KG1 (cell line): ENCODE measurements around the gene ASAP2.
"Not testable (repeated sequence)": the region's sequence is repeated elsewhere in the genome, so short reads cannot be mapped to it uniquely, and the experiment has no call there.

Experiments used
- DNase-seq: peaks from one replicate; lab custom pipeline; 2025; lab: John Stamatoyannopoulos, UW

The ASAP2 gene

GRCh38 chr2:9380702-9381628 lies 174.4 kb downstream of the ASAP2 start:
- DNase-seq: no peak

DNA sequence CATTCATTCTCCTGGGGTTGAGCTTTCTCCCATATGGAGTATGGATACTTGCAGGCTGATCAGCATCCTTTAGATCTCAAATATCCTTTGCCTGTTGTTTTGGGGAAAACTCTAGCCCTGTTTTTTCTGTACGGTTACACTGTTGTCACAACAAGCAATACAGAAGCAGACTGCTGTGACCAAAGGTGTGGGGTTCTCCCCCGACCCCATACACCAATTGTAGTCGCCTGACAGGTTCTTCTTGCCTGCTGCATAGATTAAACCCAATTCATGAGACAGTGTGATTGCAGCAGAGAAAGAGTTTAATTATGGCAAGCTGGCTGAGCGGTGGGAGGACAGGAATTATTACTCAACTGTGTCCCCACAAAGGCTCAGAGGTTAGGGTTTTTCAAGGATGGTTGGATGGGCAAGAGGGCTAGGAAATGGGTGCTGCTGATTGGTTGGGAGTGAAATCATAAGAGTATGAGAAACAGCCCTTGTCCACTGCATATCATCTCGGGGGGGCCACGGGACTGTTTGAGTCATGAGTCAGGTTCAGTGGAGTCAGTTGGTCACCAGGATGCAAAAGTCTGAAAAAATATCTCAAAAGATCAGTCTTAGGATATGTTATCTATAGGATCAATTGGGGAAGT lies 176.1 kb downstream of the ASAP2 start:
- no peak for DNase-seq

DNA sequence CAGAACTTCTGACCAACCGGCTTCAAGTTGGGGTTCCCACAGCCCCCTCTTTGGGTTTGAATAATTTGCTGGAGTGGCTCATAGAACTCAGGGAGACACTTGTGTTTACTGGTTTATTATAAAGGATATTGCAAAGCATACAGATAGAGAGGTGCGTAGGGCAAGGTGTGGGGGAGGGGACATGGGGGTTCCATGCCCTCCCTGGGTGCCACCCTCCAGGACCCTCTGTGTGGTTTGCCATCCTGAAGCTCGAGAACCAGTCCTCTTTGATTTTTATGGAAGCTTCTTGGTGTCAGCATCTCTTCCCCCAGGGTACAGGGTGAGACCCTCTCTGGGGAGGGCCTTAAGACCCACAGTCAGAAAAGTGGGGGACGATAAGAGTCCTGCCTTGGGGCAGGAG lies 177.9 kb downstream of the ASAP2 start:
- no peak for DNase-seq

DNA sequence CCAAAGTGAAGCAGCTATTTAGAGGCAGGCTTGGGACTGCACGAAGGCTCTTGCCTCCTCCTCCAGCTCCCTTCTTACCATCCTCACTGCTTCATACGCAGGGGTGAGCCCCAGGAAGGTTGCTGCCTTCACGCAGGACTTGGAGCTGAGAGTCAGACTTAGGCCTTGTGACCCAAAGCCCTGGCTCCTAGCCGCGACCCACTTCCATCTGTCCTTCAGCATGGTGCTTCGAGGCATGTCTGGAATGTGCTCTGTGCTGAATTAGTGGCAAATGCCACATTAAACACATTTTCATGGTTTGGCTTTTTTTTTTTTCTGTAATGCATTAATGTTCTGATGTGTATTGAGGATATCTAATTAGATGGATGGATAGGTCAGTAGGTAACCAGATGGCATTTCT lies 179.2 kb downstream of the ASAP2 start:
- no peak for DNase-seq

GRCh38 chr2:9388199-9388681 lies 181.6 kb downstream of the ASAP2 start:
- DNase-seq: no peak

- DNase-seq: no peak
These were observed 182.6 kb downstream of the ASAP2 start for GRCh38 chr2:9388950-9389911.

DNA sequence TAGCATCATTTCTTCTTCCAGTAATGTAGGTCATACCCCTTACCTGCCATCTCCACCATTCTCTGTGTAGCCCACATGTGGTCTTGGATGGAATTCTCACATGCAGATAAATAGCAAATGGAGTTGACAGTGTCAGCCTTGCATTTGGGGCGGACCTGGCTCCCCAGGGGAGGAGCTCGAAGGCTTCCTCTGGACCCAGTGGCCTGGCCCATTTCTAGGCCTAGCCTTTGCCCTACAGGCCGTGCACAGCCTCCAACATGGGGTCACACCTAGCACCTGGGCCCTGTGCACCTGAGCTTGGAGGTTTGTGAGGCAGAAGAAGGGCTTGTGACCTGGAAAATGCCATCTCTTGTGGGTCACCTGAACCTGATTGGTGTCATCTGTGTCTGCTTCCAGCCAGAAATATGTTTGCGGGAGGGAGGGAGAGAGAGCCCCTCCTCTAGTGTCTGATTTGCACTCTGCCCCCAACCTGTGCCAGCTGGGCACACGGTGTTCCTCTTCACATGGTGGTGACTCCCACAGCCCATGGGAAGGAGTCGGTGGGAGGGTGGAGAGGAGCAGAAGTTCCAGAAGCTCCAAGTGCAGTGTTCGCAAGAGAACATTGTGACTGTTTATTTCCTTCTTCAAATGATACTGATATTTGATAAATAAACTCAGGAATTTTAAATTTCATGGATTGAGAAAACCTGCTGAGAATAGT lies 183.7 kb downstream of the ASAP2 start:
- no peak for DNase-seq

DNA sequence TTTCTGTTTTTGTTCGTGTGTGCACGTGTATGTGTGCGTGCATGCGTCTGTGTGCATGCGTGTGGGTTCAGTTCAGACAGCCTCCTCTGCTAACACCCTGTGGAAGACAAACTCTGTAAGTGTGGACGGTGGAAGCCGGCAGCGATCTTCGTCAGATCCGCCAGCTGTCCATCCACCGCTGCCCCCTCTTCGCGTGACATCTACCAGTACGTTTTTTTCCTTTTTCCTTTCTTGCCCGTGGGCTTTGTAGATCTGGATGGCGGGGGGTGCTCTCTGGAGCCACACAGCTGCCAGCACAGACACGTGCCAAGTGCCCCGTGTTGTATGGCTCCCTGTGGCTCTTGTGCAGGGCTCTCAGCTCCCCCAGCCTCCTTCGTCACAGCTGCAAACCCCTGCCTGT lies 184.4 kb downstream of the ASAP2 start:
- DNase-seq: no peak

DNA sequence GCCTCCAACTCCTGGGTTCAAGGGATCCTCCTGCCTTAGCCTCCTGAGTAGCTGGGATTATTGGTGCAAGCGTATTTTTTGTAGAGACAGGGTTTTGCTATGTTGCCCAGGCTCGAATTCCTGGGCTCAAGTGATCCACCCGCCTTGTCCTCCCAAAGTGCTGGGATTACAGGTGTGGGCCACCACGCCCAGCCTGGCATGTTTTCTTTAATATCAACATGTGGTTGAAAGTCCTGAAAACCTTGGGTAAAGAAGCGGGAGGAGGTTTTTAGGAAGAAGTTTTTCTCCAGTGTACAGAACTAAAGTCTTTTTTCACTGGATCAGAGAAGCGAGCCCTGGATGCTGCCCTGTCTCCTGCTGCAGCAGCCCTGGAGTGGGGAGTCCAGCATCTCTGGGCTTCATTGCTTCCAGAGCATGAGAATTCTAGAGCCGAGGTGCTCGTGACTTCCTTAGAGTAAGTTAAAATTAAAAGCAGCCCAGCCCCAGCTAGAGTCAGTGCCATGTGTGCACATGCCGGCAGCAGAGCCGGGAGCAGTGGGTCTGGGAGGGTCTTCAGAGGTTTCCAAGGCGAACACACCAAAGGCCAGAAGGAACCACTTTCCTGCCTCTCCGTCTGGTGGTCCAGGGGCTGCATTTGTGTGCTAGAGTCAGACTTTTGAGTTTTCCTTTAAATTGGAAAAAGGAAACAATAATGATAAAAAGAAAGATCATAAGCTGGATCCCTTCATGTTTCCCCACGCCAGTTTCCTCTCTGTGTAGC lies 185.5 kb downstream of the ASAP2 start:
- DNase-seq: no peak

DNA sequence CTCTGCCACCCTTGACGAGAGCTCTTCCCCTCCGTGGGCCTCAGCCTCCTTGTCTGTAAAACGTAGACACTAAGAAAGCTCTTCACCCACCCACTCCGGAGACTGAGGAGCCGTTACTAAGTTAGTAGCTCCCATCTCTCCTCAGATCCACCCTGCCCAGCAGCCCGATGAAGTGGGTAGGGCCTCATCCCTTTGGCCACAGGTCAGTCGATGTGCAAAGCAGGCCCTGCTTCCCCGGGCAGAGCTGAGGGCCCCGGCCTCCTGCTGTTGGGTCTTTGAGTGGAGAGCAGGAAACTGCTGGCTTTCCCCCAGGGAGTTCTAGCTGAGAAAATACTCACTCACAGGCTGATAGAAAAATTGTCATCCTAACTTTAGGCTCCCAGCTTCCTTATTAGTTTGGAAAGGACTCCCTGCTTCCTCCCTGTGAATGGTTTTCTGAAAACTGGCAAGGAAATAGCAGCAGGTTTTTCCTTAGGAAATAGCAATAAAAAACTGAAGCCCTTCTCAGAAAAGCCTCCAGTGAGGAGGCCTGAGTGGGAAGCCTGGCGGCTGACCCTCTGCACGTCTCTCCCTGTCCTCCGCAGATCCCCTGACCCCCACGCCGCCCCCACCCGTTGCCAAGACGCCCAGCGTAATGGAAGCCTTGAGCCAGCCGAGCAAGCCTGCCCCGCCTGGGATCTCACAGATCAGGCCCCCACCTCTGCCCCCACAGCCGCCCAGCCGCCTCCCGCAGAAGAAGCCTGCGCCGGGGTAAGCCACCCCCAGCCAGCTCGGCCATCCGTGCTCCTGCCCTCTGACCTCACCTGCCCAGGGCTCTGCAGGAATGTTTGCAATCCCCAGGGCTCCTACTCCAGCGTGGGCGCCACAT lies 186.5 kb downstream of the ASAP2 start:
- no peak for DNase-seq

DNA sequence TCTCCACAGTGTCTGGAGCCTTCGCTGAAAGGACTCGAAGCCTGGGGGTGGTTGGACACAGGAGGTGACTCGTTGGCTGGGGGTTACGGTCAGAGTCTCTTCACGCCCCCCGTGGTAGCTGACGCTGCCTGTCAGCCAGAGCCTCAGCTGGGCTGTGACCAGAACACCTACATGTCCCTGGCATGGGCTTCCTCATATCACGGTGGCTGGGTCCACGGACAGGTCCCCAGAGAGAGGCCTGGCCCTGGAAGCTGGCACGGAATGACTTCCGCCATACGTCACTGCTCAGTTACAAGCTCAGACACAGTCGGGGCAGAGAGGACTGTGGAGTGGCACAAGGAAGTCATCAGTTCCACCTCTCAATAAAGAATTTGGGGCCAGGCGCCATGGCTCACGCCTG lies 188.2 kb downstream of the ASAP2 start:
- DNase-seq: no peak

- DNase-seq: no peak
These were observed 190.6 kb downstream of the ASAP2 start for GRCh38 chr2:9397201-9397600.

GRCh38 chr2:9398251-9398650 lies 191.6 kb downstream of the ASAP2 start:
- not testable (repeated sequence) for DNase-seq

DNA sequence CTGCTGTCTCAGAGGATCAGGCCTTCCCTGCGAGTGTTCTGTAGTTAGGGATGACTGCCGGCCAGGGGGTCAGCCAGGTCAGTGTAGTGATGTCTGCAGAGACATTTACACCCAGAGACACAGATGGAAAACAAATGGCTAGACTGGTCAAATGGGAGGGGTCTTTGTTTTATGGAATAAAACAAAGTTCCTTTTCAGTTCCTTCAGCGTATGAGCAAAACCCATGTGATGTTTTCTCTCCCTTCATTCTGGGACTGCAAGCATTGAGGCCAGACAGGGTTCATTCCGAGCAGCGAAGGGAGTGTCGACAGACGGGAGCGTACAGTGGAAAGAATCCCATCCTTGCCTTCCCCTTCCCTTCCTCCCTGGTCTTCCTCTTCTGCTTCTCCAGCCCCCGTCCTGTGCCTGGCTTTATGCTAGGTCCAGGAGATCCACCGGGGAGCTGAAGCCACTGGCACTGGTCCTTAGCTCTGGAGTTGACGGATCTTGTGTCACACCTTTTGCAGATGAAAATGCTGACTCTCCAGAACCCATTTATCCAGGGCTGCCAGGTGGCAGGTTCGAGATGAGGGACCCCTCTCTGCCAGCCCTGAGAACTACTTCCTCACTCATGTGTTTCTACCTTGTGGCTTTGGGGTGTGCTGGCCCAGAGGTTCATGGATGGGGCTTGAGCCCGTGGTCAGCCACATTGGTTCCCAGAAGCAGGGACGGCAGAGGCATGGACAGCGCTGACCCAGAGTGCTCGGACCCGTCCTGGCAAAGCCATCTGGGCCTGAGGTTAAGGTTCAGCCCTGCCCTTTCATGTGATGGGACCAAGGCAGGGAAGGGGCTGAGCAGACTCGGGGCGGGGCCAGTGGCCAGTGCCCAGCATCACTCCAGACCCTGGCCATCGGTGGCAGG lies 192.5 kb downstream of the ASAP2 start:
- DNase-seq: no peak

DNA sequence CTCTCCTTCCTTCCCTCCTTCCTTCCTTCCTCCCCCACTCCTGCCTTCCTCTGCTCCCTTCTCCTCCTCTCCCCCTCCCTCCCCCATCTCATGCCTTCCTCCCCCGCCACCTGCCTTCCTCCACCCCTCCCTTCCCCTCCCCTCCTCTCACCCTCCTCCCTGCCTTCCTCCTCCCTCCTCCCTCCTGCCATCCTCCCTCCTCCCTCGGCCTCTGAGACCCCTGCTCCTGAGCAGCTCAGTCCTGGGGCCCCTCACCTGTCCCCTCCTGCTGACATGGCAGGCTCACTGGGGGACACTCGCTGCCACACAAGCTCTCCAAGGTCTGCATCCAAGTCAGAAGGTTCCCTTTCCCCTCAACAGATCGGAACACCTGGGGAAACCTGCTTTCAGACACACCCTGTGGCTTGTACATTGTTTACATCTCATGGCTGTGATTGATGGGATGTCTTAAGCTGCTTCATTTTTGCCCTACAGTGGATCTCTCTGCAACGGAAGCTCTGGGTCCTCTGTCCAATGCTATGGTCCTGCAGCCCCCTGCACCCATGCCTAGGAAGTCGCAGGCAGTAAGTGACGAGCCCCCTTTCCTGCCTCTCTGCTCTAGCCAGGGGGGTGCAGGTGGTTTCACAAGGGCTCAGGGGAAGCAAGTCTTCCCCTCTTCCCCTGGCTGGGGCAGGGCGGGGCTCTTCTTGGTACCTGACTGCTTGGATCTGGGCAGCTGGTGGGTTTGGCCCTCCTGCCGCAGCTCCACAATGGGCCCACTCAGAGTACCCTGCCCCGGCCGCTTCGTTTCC lies 193.9 kb downstream of the ASAP2 start:
- no peak for DNase-seq

GRCh38 chr2:9401059-9401547 lies 194.5 kb downstream of the ASAP2 start:
- no peak for DNase-seq

DNA sequence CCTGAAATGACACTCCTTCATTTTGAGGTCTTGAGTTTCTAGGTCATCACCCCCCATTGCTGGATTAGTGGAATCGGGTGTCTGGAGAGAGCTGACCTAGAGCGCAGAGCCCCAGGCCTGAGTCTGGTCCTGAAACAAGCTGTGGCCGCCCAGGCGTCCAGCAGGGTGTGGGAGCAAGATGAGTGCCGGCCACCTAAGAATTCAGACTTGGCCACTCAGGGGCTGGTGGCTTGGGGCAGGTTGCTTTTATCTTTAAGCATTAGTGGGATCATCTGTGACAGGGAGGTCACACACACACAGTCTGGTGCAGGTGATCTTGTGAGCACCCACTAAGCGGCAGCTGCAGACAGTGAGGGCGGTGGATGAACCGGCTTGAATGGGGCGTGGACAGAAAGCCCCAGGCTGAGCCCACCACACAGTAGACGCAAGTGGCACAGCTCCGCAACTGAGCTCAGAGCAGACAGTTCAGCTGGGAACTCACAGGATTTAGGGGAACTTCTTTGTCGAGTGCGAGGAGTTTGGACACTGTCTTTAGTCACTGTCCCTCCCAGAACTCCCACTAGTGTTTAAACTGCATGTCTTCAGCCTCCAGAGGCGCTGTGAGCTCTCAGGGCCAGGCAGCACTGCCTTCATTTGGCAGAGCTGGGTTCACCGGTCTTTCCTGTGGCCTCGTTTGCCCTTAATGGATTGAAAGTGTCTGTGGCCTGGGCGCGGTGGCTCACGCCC lies 195.2 kb downstream of the ASAP2 start:
- DNase-seq: no peak
